GM23338 (cell line): ENCODE measurements around the gene SHF. TPM values are rescaled to one million over a fixed set of nuclear protein-coding genes. Genes with fewer than 3 reads are reported as not detected.

Experiments used
- ATAC-seq: fragments of 200-7000 bp; cut with Tn5 transposase; 3 replicates; pipeline ENCODE4 v1.9.1; 2020
- DNase-seq: peaks from one replicate; pipeline ENCODE4 v3.0.0-alpha.2; 2015; ENCODE audit warnings: low spot score
- H2AFZ ChIP-seq: fragments of 200-600 bp; sonication (generic); 2 replicates; pipeline ENCODE4 v1.8.0; 2016; ENCODE audit warnings: antibody characterized with exemption, mild to moderate bottlenecking, moderate library complexity
- H3F3A ChIP-seq: fragments of 200-600 bp; sonication (generic); replicated peaks from 2 replicates; pipeline ENCODE4 v1.8.0; 2017; ENCODE audit warnings: antibody characterized with exemption, mixed run types, low read depth
- H3K27ac ChIP-seq: fragments of 200-600 bp; sonication (generic); 2 replicates; pipeline ENCODE4 v1.6.1; 2016; ENCODE audit warnings: low read depth
- H3K27me3 ChIP-seq: fragments of 200-600 bp; sonication (generic); 2 replicates; pipeline ENCODE4 v1.8.0; 2016; ENCODE audit warnings: mild to moderate bottlenecking, mixed run types, moderate library complexity; ENCODE audit not compliant: insufficient read depth
- H3K36me3 ChIP-seq: fragments of 200-600 bp; sonication (generic); 2 replicates; pipeline ENCODE4 v1.8.0; 2016; ENCODE audit warnings: mild to moderate bottlenecking; ENCODE audit not compliant: insufficient read depth
- H3K4me1 ChIP-seq: fragments of 200-600 bp; sonication (generic); 2 replicates; pipeline ENCODE4 v1.8.0; 2016; ENCODE audit warnings: mild to moderate bottlenecking, moderate library complexity; ENCODE audit not compliant: insufficient read depth
- H3K4me2 ChIP-seq: fragments of 200-600 bp; sonication (generic); 2 replicates; pipeline ENCODE4 v1.7.1; 2017; ENCODE audit warnings: mixed run types
- H3K4me3 ChIP-seq: fragments of 200-600 bp; sonication (generic); 2 replicates; pipeline ENCODE4 v1.6.1; 2016; ENCODE audit warnings: mixed run types
- H3K79me2 ChIP-seq: fragments of 200-600 bp; sonication (generic); replicated peaks from 2 replicates; pipeline ENCODE4 v1.8.0; 2017; ENCODE audit warnings: mild to moderate bottlenecking; ENCODE audit not compliant: insufficient read depth
- H3K9me2 ChIP-seq: fragments of 200-600 bp; sonication (generic); 2 replicates; pipeline ENCODE4 v1.8.0; 2017; ENCODE audit not compliant: insufficient read depth
- H4K20me1 ChIP-seq: fragments of 200-600 bp; sonication (generic); replicated peaks from 2 replicates; pipeline ENCODE4 v1.8.0; 2017; ENCODE audit warnings: mild to moderate bottlenecking; ENCODE audit not compliant: insufficient read depth
- H3K27ac Mint-ChIP-seq: 2 replicates; pipeline ENCODE4 v1.8.0; 2020; ENCODE audit warnings: inconsistent platforms, mild to moderate bottlenecking, moderate library complexity, mixed read lengths
- H3K27me3 Mint-ChIP-seq: 3 replicates; pipeline ENCODE4 v1.8.0; 2022; ENCODE audit warnings: low read depth, mild to moderate bottlenecking, moderate library complexity, mixed read lengths, inconsistent platforms; ENCODE audit not compliant: insufficient read depth, poor library complexity
- H3K36me3 Mint-ChIP-seq: 3 replicates; pipeline ENCODE4 v1.8.0; 2021; ENCODE audit warnings: low read depth, mild to moderate bottlenecking, inconsistent platforms, moderate library complexity, mixed read lengths
- H3K4me1 Mint-ChIP-seq: 3 replicates; pipeline ENCODE4 v1.8.0; 2020; ENCODE audit warnings: mild to moderate bottlenecking, inconsistent platforms, mixed read lengths
- H3K4me3 Mint-ChIP-seq: 3 replicates; pipeline ENCODE4 v1.8.0; 2021; ENCODE audit warnings: moderate library complexity, mild to moderate bottlenecking, inconsistent platforms, mixed read lengths
- H3K9me3 Mint-ChIP-seq: 3 replicates; pipeline ENCODE4 v1.8.0; 2020; ENCODE audit warnings: moderate library complexity, mild to moderate bottlenecking, inconsistent platforms, mixed read lengths
- CREB1 ChIP-seq: fragments of 250-450 bp; sonication (Bioruptor Pico); IDR thresholded peaks from 2 replicates; pipeline ENCODE4 v1.5.0; 2020; ENCODE audit warnings: low read depth, mild to moderate bottlenecking, moderate library complexity
- CTCF ChIP-seq, 2 experiments: fragments of 200-600 bp in 1 of 2; sonication (generic) in 1 of 2; conservative IDR thresholded peaks; 2 replicates each; pipeline versions ENCODE4 v1.5.1 to v1.6.1; 2016 to 2017; ENCODE audit warnings: antibody characterized with exemption in 2 of 2, low read depth in 2 of 2, mild to moderate bottlenecking in 2 of 2, moderate library complexity in 1 of 2
- ETS1 ChIP-seq: IDR thresholded peaks from 2 replicates; pipeline ENCODE4 v1.6.1; 2016; ENCODE audit warnings: antibody characterized with exemption
- EZH2 ChIP-seq: fragments of 200-600 bp; sonication (generic); IDR thresholded peaks from one replicate; pipeline ENCODE4 v1.8.0; 2017; ENCODE audit warnings: antibody characterized with exemption, mild to moderate bottlenecking, low read depth; ENCODE audit not compliant: unreplicated experiment
- EZH2phosphoT487 ChIP-seq: fragments of 200-600 bp; sonication (generic); IDR thresholded peaks from one replicate; pipeline ENCODE4 v1.8.1; 2018; ENCODE audit warnings: antibody characterized with exemption; ENCODE audit not compliant: unreplicated experiment
- POLR2AphosphoS5 ChIP-seq: IDR thresholded peaks from 2 replicates; pipeline ENCODE4 v1.6.1; 2016; ENCODE audit warnings: antibody characterized with exemption, low read depth
- REST ChIP-seq: IDR thresholded peaks from one replicate; pipeline ENCODE4 v1.6.1; 2018; ENCODE audit warnings: antibody characterized with exemption; ENCODE audit not compliant: unreplicated experiment
- ZNF331 ChIP-seq: fragments of 250-450 bp; sonication (Bioruptor Pico); IDR thresholded peaks from 2 replicates; pipeline ENCODE4 v1.5.0; 2020; ENCODE audit warnings: low read depth, mild to moderate bottlenecking, moderate library complexity
- ZNF462 ChIP-seq: fragments of 250-450 bp; sonication (Bioruptor Pico); IDR thresholded peaks from 2 replicates; pipeline ENCODE4 v1.5.0; 2020; ENCODE audit warnings: mild to moderate bottlenecking, moderate library complexity
- polyA plus RNA-seq: library from polyadenylated mRNA; unstranded; fragments of >200 nt; fragmentation: Nextera tagmentation; extraction: Ambion mirVana; gene quantifications from 2 replicates; pipeline ENCODE4 v1.2.1, GENCODE V29; 2016
- total RNA-seq: library from RNA; depleted of rRNA; stranded (reverse); fragments of >200 nt; shearing (Covaris generic); gene quantifications from 2 replicates; pipeline ENCODE4 v1.2.3, GENCODE V29; 2014

The SHF gene
- total and polyA plus RNA-seq, 2 experiments from 2014 or later = 5.8 to 15.6 TPM

- TF ChIP-seq REST (no peak), EZH2 (no peak), CTCF (conservative IDR thresholded peaks at IDR 0.05; ENCODE audit: low read depth in 2 of 2) (no peak)
These were observed 1.6 kb downstream of the SHF start (continued) for GRCh38 chr15:45185903-45186770.

- no peak overlapping the region for H3K27ac ChIP-seq
- no peak for TF ChIP-seq CREB1 (CRISPR knock-in tag)
- TF ChIP-seq ZNF331 = no peak
- no peak for TF ChIP-seq EZH2phosphoT487
- no peak for TF ChIP-seq POLR2AphosphoS5
- no peak for TF ChIP-seq ZNF462 (CRISPR knock-in tag)
- no peak for TF ChIP-seq ETS1
- TF ChIP-seq EZH2 = no peak
These were observed 2.5 kb downstream of the SHF start for GRCh38 chr15:45185069-45185779.

More at GRCh38 chr15:45185069-45185779, 2.5 kb downstream of the SHF start:
- no peak overlapping the region for H3K27ac Mint-ChIP-seq
- ATAC-seq (no peak), DNase-seq (no peak)
- no peak overlapping the region for H3K4me3 ChIP-seq
- peaks cover 3% of the 10 kb centered on the region; the same call in 2 of the 3 replicates for H3K9me3 Mint-ChIP-seq
- peaks cover 8% of the 10 kb centered on the region; the same call in 1 of the 2 replicates for H4K20me1 ChIP-seq
- H3K4me2 ChIP-seq = no peak overlapping the region
- H3K4me1 Mint-ChIP-seq = peaks cover 63% of the 10 kb centered on the region
- H3F3A ChIP-seq = no peaks in the 10 kb centered on the region
- 0 out of 2 replicates have a peak, but pooled peaks cover 3% of the 10 kb centered on the region for H3K9me2 ChIP-seq
- peak overlapping the region; percentile 95; the same call in 2 of the 3 replicates for H3K4me3 Mint-ChIP-seq
- peaks cover 28% of the 10 kb centered on the region for H3K79me2 ChIP-seq
- H3K27me3 ChIP-seq = peaks cover 35% of the 10 kb centered on the region
- H3K36me3 ChIP-seq = no peaks in the 10 kb centered on the region
- H3K27me3 Mint-ChIP-seq = peaks cover 37% of the 10 kb centered on the region
- peaks cover 6% of the 10 kb centered on the region for H3K36me3 Mint-ChIP-seq
- peaks cover 54% of the 10 kb centered on the region for H3K4me1 ChIP-seq
- H2AFZ ChIP-seq = no peak overlapping the region
